Smooth muscle cell (in vitro differentiated cells): Measurements from ENCODE around the gene RAB39A. TPM values are rescaled to one million over a fixed set of nuclear protein-coding genes. Genes with fewer than 3 reads are reported as not detected.
"Not testable (repeated sequence)": the region's sequence is repeated elsewhere in the genome, so short reads cannot be mapped to it uniquely, and the experiment has no call there.

Source experiments
- DNase-seq: peaks from one replicate; lab custom pipeline; 2025; ENCODE audit not compliant: unreplicated experiment; lab: John Stamatoyannopoulos, UW
- H2AFZ ChIP-seq: fragments of 200-600 bp; sonication (generic); 2 replicates; pipeline ENCODE4 v1.6.0; 2016; ENCODE audit warnings: antibody characterized with exemption, low read depth, mild to moderate bottlenecking
- H3F3A ChIP-seq: fragments of 200-600 bp; sonication (generic); 2 replicates; pipeline ENCODE4 v1.6.0; 2017; ENCODE audit warnings: antibody characterized with exemption, low read depth
- H3K27ac ChIP-seq: fragments of 200-600 bp; sonication (generic); 2 replicates; pipeline ENCODE4 v1.5.1; 2016; ENCODE audit warnings: low read depth, mild to moderate bottlenecking
- H3K27me3 ChIP-seq: fragments of 200-600 bp; sonication (generic); 2 replicates; pipeline ENCODE4 v1.6.1; 2016; ENCODE audit warnings: low read depth, mild to moderate bottlenecking
- H3K36me3 ChIP-seq: fragments of 200-600 bp; sonication (generic); 2 replicates; pipeline ENCODE4 v1.5.1; 2016; ENCODE audit warnings: low read depth
- H3K4me1 ChIP-seq: fragments of 200-600 bp; sonication (generic); 2 replicates; pipeline ENCODE4 v1.5.1; 2016; ENCODE audit warnings: low read depth
- H3K4me2 ChIP-seq: fragments of 200-600 bp; sonication (generic); 2 replicates; pipeline ENCODE4 v1.6.0; 2016; ENCODE audit warnings: mild to moderate bottlenecking
- H3K4me3 ChIP-seq: fragments of 200-600 bp; sonication (generic); 2 replicates; pipeline ENCODE4 v1.5.1; 2016; ENCODE audit warnings: mild to moderate bottlenecking
- H3K79me2 ChIP-seq: fragments of 200-600 bp; sonication (generic); 2 replicates; pipeline ENCODE4 v1.6.0; 2016; ENCODE audit warnings: low read depth, mild to moderate bottlenecking
- H3K9ac ChIP-seq: fragments of 200-600 bp; sonication (generic); 2 replicates; pipeline ENCODE4 v1.6.0; 2016; ENCODE audit warnings: low read depth
- H3K9me3 ChIP-seq: fragments of 200-600 bp; sonication (generic); replicated peaks from 2 replicates; pipeline ENCODE4 v1.5.1; 2016; ENCODE audit warnings: low read depth
- H4K20me1 ChIP-seq: fragments of 200-600 bp; sonication (generic); 2 replicates; pipeline ENCODE4 v1.6.0; 2016; ENCODE audit warnings: low read depth
- WGBS: methylation state at CpG from one replicate; pipeline ENCODE4 v1.1.7; 2016; ENCODE audit warnings: low lambda C conversion rate; 5-methylcytosine and 5-hydroxymethylcytosine counted together
- polyA plus RNA-seq: library from polyadenylated mRNA; unstranded; fragments of >200 nt; fragmentation: Nextera tagmentation; extraction: Ambion mirVana; gene quantifications from 2 replicates; pipeline ENCODE4 v1.2.1, GENCODE V29; 2016
- total RNA-seq: library from RNA; depleted of rRNA; stranded (reverse); fragments of >200 nt; gene quantifications from 2 replicates; pipeline ENCODE4 v1.2.3, GENCODE V29; 2014
- TF ChIP-seq, protein P1 (sequence below): fragments of 200-600 bp; sonication (generic); IDR thresholded peaks from 2 replicates; pipeline ENCODE4 v1.5.1; 2017; ENCODE audit warnings: borderline replicate concordance, mild to moderate bottlenecking, antibody characterized with exemption; ENCODE audit not compliant: insufficient read depth, poor library complexity, severe bottlenecking

The RAB39A gene
- total and polyA plus RNA-seq, 2 experiments from 2014 or later: not detected

GRCh38 chr11:107921997-107922396, 6.3 kb upstream of the RAB39A start:
- no peaks in the 10 kb centered on the region for H4K20me1 ChIP-seq
- no peak overlapping the region for H3K27ac ChIP-seq
- no peaks in the 10 kb centered on the region for H3K36me3 ChIP-seq
- peaks cover 8% of the 10 kb centered on the region for H3K27me3 ChIP-seq
- DNase-seq: no peak
- no peak overlapping the region for H3K4me3 ChIP-seq
- WGBS: 90% methylated on average over 1 of the region's 1 CpG
- H3K4me2 ChIP-seq: no peak overlapping the region
- no peaks in the 10 kb centered on the region for H3F3A ChIP-seq
- H3K9me3 ChIP-seq: no peaks in the 10 kb centered on the region
- no peaks in the 10 kb centered on the region for H3K4me1 ChIP-seq
- no peak overlapping the region for H3K9ac ChIP-seq
- TF ChIP-seq, protein P1, sequence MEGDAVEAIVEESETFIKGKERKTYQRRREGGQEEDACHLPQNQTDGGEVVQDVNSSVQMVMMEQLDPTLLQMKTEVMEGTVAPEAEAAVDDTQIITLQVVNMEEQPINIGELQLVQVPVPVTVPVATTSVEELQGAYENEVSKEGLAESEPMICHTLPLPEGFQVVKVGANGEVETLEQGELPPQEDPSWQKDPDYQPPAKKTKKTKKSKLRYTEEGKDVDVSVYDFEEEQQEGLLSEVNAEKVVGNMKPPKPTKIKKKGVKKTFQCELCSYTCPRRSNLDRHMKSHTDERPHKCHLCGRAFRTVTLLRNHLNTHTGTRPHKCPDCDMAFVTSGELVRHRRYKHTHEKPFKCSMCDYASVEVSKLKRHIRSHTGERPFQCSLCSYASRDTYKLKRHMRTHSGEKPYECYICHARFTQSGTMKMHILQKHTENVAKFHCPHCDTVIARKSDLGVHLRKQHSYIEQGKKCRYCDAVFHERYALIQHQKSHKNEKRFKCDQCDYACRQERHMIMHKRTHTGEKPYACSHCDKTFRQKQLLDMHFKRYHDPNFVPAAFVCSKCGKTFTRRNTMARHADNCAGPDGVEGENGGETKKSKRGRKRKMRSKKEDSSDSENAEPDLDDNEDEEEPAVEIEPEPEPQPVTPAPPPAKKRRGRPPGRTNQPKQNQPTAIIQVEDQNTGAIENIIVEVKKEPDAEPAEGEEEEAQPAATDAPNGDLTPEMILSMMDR: no peak
- H2AFZ ChIP-seq: no peak overlapping the region
- H3K79me2 ChIP-seq: no peaks in the 10 kb centered on the region

DNA sequence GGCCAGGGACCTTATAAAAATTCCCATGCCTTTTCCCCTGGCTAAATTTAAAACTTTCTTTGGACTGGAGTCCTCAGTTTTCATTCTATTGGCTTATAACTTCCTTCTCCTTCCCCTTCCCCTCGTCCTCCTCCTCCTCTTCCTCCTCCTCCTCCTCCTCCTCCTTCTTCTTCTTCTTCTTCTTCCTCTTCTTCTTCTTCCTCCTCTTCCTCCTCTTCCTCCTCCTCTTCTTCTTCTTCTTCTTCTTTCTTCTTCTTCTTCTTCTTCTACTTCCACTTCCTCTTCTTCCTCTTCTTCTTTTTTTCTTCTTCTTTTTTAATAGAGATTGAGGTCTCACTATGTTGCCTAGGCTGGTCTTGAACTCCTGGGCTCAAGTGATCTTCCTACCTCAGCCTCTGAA, 4.7 kb upstream of the RAB39A start:
- H3K27ac ChIP-seq, H3K4me1 ChIP-seq, H3K79me2 ChIP-seq, H3K9me3 ChIP-seq, H3K4me2 ChIP-seq, H3K4me3 ChIP-seq, H4K20me1 ChIP-seq, H3K27me3 ChIP-seq, H3F3A ChIP-seq, H3K36me3 ChIP-seq, H2AFZ ChIP-seq, DNase-seq, H3K9ac ChIP-seq: not testable (repeated sequence)
- 62% methylated on average over 1 of the region's 1 CpG for WGBS

DNA sequence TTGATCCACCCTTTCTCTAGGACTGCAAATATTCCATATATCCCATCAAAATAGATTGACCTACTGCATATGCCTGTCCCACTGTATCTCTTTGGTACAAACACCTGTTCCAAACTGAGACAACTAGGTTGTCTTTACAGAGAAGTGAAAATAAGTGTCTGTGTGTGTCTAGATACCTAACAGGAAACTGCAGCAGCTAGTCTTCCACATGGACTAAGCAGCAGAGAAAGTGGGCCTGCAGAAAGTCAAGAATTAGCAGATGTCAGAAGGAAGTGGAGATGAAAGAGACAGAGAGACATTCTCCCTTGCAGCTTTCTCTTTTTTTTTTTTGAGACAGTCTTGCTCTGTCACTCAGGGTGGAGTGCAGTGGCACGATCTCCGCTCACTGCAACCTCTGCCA, 3.9 kb upstream of the RAB39A start:
- no peak overlapping the region for H3K9ac ChIP-seq
- no peak for DNase-seq
- H4K20me1 ChIP-seq: no peaks in the 10 kb centered on the region
- peaks cover 16% of the 10 kb centered on the region for H3K27me3 ChIP-seq
- no peak overlapping the region for H3K4me3 ChIP-seq
- TF ChIP-seq, protein P1: no peak
- no peak overlapping the region for H3K27ac ChIP-seq
- H3K9me3 ChIP-seq: no peaks in the 10 kb centered on the region
- no peak overlapping the region for H3K4me2 ChIP-seq
- H2AFZ ChIP-seq: no peak overlapping the region
- no peaks in the 10 kb centered on the region for H3K36me3 ChIP-seq
- H3K79me2 ChIP-seq: no peaks in the 10 kb centered on the region
- 93% methylated on average over 2 of the region's 2 CpGs for WGBS
- peaks cover 3% of the 10 kb centered on the region for H3K4me1 ChIP-seq
- H3F3A ChIP-seq: no peaks in the 10 kb centered on the region

GRCh38 chr11:107927559-107927958, 689 bp upstream of the RAB39A start:
- peak overlapping the region; percentile 57 for H3K4me3 ChIP-seq
- no peaks in the 10 kb centered on the region for H3K79me2 ChIP-seq
- peaks cover 3% of the 10 kb centered on the region for H3K4me1 ChIP-seq
- H3K4me2 ChIP-seq: peak overlapping the region; percentile 84
- H3K27me3 ChIP-seq: peaks cover 26% of the 10 kb centered on the region
- H3K9ac ChIP-seq: no peak overlapping the region
- DNase-seq: no peak
- 88% methylated on average over 5 of the region's 5 CpGs for WGBS
- H3F3A ChIP-seq: no peaks in the 10 kb centered on the region
- H4K20me1 ChIP-seq: no peaks in the 10 kb centered on the region
- H3K36me3 ChIP-seq: no peaks in the 10 kb centered on the region
- no peak overlapping the region for H2AFZ ChIP-seq
- TF ChIP-seq, protein P1: no peak
- H3K9me3 ChIP-seq: no peaks in the 10 kb centered on the region
- no peak overlapping the region for H3K27ac ChIP-seq
